HG03060 (cell line): Measurements from ENCODE around the gene DPYSL4.

Experiments
- ATAC-seq: cut with Tn5 transposase; IDR thresholded peaks from one replicate; pipeline ENCODE4 v1.9.1; 2021; ENCODE audit warnings: low read depth, moderate number of reproducible peaks; ENCODE audit not compliant: unreplicated experiment

Gene DPYSL4

DNA sequence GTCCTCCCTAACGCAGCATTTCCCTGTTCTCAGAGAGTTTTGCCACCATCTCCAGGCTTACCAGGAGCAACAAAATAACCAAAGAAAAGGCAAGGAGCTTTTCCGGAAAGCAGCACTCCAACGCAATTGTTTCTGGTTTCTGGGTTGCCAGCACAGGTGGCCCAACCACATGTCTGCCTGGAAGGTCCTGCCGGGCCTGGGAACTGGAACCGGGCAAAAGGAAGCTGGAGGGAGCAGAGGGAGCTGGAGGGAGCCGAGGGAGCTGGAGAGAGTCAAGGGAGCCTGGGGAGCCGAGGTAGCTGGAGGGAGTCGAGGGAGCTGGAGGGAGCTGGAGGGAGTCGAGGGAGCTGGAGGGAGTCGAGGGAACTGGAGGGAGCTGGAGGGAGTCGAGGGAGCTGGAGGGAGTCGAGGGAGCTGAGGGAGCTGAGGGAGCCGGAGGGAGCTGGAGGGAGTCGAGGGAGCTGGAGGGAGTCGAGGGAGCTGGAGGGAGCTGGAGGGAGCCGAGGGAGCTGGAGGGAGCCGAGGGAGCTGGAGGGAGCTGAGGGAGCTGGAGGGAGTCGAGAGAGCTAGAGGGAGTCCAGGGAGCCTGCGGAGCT is 66.4 kb downstream of the DPYSL4 start:
- ATAC-seq: no peak

DNA sequence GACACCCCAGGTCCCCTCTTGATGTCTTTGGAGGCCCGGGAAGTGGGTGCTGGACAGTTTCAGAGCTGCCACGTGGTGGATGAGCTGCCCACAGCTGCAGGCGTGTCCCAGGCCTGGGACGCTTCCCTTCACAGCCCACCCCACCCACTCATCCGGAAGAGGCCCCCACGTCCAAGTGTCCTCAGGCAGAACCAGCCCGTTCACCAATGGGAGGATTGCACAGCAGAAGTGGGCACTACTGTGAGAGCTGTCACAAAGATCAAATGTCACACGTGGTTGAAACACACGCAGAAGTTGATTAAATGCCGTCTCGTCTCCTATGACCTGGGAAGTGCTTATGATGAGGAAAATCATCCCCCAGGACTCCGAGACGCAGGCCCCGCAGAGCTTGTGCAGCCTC is 68.1 kb downstream of the DPYSL4 start:
- ATAC-seq: no peak
